GM19455 (cell line): ENCODE data around the gene OTOP3.

Source experiments
- ATAC-seq: cut with Tn5 transposase; IDR thresholded peaks from one replicate; pipeline ENCODE4 v1.9.1; 2021; ENCODE audit not compliant: unreplicated experiment

OTOP3 gene

GRCh38 chr17:74938194-74938950, 2.7 kb downstream of the OTOP3 start:
- no peak for ATAC-seq

GRCh38 chr17:74939534-74939933, 3.8 kb downstream of the OTOP3 start:
- no peak for ATAC-seq

- no peak for ATAC-seq
Measured at GRCh38 chr17:74941128-74941725, 5.5 kb downstream of the OTOP3 start.

- no peak for ATAC-seq
Measured at GRCh38 chr17:74943808-74944522, 8.3 kb downstream of the OTOP3 start.

- peak; percentile 64 for ATAC-seq
Measured at GRCh38 chr17:74945543-74945942, 9.8 kb downstream of the OTOP3 start.

- no peak for ATAC-seq
Measured at GRCh38 chr17:74946641-74947040, 10.9 kb downstream of the OTOP3 start.

- no peak for ATAC-seq
Measured at GRCh38 chr17:74947041-74947754, 11.5 kb downstream of the OTOP3 start.

- ATAC-seq: no peak
Measured at GRCh38 chr17:74949455-74950115, 13.9 kb downstream of the OTOP3 start.

GRCh38 chr17:74950207-74950606, 14.5 kb downstream of the OTOP3 start:
- no peak for ATAC-seq

GRCh38 chr17:74951065-74951464, 15.4 kb downstream of the OTOP3 start:
- ATAC-seq: no peak

GRCh38 chr17:74951680-74952421, 16.2 kb downstream of the OTOP3 start:
- ATAC-seq: no peak

- ATAC-seq: no peak
Measured at GRCh38 chr17:74952431-74953133, 16.9 kb downstream of the OTOP3 start.

- no peak for ATAC-seq
Measured at GRCh38 chr17:74953134-74953687, 17.5 kb downstream of the OTOP3 start.

GRCh38 chr17:74954115-74954514, 18.4 kb downstream of the OTOP3 start:
- ATAC-seq: no peak

GRCh38 chr17:74954665-74955421, 19.1 kb downstream of the OTOP3 start:
- no peak for ATAC-seq

GRCh38 chr17:74956093-74956492, 20.4 kb downstream of the OTOP3 start:
- ATAC-seq: no peak

- ATAC-seq: no peak
Measured at GRCh38 chr17:74957935-74958740, 22.4 kb downstream of the OTOP3 start.
